K562 (cell line): Measurements from ENCODE around the gene ZNF652. TPM values are rescaled to one million over a fixed set of nuclear protein-coding genes. Genes with fewer than 3 reads are reported as not detected.

Experiments used
- BHLHE40 ChIP-seq: IDR thresholded peaks from 2 replicates; pipeline ENCODE4 v1.6.1; 2011; ENCODE audit warnings: low read length, improper control_type of control experiment
- CBX8 ChIP-seq: fragments of 200-600 bp; sonication (generic); IDR thresholded peaks from 2 replicates; pipeline ENCODE4 v1.6.1; 2012; ENCODE audit warnings: borderline replicate concordance, mixed run types, low read depth, mild to moderate bottlenecking, moderate library complexity, mixed read lengths, low read length, control low read depth, inconsistent platforms; ENCODE audit not compliant: poor library complexity, severe bottlenecking; ENCODE audit errors: extremely low read depth
- CC2D1A ChIP-seq: fragments of 450-650 bp; IDR thresholded peaks from 2 replicates; pipeline ENCODE4 v1.6.1; 2017; ENCODE audit warnings: mild to moderate bottlenecking
- CHD1 ChIP-seq: fragments of 200-600 bp; sonication (generic); IDR thresholded peaks from one replicate; pipeline ENCODE4 v1.6.1; 2012; ENCODE audit warnings: mild to moderate bottlenecking, moderate library complexity, low read length, inconsistent platforms
- CTBP1 ChIP-seq: fragments of 450-650 bp; IDR thresholded peaks from 2 replicates; pipeline ENCODE4 v1.6.1; 2016; ENCODE audit warnings: borderline replicate concordance
- CXXC5 ChIP-seq: fragments of 250-450 bp; sonication (Bioruptor Pico); IDR thresholded peaks from 2 replicates; pipeline ENCODE4 v1.8.0; 2022; ENCODE audit warnings: inconsistent platforms, mild to moderate bottlenecking, moderate library complexity
- FOXM1 ChIP-seq, 2 experiments: fragments of 450-650 bp in 1 of 2; sonication (generic) in 1 of 2; formaldehyde crosslinking in 1 of 2; IDR thresholded peaks; 2 replicates each; pipeline versions ENCODE4 v1.6.1 to v1.9.0; 2017 to 2022; ENCODE audit warnings: low read depth in 2 of 2, mild to moderate bottlenecking in 2 of 2, missing genetic modification reagents in 1 of 2, moderate library complexity in 1 of 2
- RCOR1 ChIP-seq, 2 experiments: IDR thresholded peaks; 2 replicates each; pipeline ENCODE4 v1.6.1; 2012; ENCODE audit warnings: low read depth in 2 of 2, low read length in 2 of 2, borderline replicate concordance in 1 of 2, improper control_type of control experiment in 1 of 2
- SIN3B ChIP-seq: fragments of 450-650 bp; IDR thresholded peaks from 2 replicates; pipeline ENCODE4 v1.6.1; 2017; ENCODE audit warnings: low read depth, mild to moderate bottlenecking, moderate library complexity
- SMAD3 ChIP-seq: fragments of 450-650 bp; formaldehyde crosslinking; conservative IDR thresholded peaks from 2 replicates; pipeline ENCODE4 v1.4.0; 2020; ENCODE audit warnings: mild to moderate bottlenecking
- SRSF3 ChIP-seq: fragments of 200-400 bp; formaldehyde crosslinking; IDR thresholded peaks from 2 replicates; pipeline ENCODE4 v1.6.1; 2016; ENCODE audit warnings: mild to moderate bottlenecking, low read length, moderate library complexity; ENCODE audit not compliant: insufficient read depth
- ZC3H8 ChIP-seq: fragments of 450-650 bp; IDR thresholded peaks from 2 replicates; pipeline ENCODE4 v1.6.1; 2017
- polyA plus RNA-seq, 8 experiments: library from polyadenylated mRNA; depleted of rRNA in 4 of 8; stranded (reverse) in 5 of 8; unstranded in 3 of 8; fragments of >200 nt; fragmentation: Nextera tagmentation in 2 of 8; fragmentation: Illumina TruSeq in 1 of 8; extraction: Ambion mirVana in 2 of 8; extraction: Trizol in 1 of 8; gene quantifications; 2 replicates each; pipeline versions ENCODE4 v1.2.1 to v1.2.3, GENCODE V29; 2011 to 2014; ENCODE audit warnings: inconsistent platforms in 1 of 8, missing spikeins in 1 of 8
- total RNA-seq, 7 experiments: library from RNA; depleted of rRNA in 6 of 7; stranded (reverse); fragments of >200 nt in 6 of 7; fragmentation: Illumina TruSeq in 2 of 7; extraction: Trizol in 2 of 7; gene quantifications; 2 replicates each; pipeline versions ENCODE4 v1.2.1 to v1.2.3, GENCODE V29; 2011 to 2021; ENCODE audit warnings: low replicate concordance in 1 of 7
- TF ChIP-seq, protein P1 (sequence below): fragments of 450-650 bp; formaldehyde crosslinking; IDR thresholded peaks from 2 replicates; pipeline ENCODE4 v1.4.0; 2020; ENCODE audit warnings: mild to moderate bottlenecking, moderate library complexity
- TF ChIP-seq, protein P2 (sequence below): fragments of 450-650 bp; IDR thresholded peaks from 2 replicates; pipeline ENCODE4 v1.7.0; 2016; ENCODE audit warnings: borderline replicate concordance

Gene ZNF652
- total and polyA plus RNA-seq, 9 of the 15 experiments (the other 6 are each of a cell fraction or from before 2014, with no cell fraction given) = 5.1 to 15.5 (median 7.8) TPM

DNA sequence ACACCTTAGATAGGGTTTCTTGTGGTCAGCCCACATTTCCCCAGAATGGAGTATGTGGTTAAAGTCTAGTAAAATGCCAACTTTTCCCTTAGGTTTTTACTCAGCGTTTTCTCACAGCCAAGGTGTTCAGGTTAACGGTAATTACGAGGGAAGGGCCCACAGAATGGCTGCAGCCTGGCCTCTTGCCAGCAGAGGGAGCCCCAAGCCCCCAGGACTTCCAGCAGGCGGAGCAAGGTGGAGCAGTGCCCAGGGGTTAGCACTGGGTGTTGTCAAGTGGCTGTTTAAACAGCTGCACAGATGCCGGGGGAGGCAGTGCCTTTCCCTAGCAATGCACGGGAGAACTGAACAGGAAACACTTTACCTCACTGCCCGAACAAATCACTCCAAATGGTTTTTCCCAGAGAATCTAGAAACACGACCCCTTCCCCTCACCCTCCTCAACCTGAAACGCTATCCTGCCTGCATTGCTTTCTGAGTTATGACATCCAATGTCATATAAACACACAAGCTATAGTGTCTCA is 46.0 kb upstream of the ZNF652 start (continued):
- no peak for TF ChIP-seq CXXC5
- TF ChIP-seq SMAD3 (CRISPR knock-in tag) = no peak
- TF ChIP-seq RCOR1 (IDR thresholded peaks at IDR 0.05; ENCODE audit: borderline replicate concordance in 1 of 2, low read depth in 2 of 2, low read length in 2 of 2) = 0 out of 4 replicates have a peak, but pooled peaks of 1 of the 2 experiments have one; percentile 13
- TF ChIP-seq, protein P1, sequence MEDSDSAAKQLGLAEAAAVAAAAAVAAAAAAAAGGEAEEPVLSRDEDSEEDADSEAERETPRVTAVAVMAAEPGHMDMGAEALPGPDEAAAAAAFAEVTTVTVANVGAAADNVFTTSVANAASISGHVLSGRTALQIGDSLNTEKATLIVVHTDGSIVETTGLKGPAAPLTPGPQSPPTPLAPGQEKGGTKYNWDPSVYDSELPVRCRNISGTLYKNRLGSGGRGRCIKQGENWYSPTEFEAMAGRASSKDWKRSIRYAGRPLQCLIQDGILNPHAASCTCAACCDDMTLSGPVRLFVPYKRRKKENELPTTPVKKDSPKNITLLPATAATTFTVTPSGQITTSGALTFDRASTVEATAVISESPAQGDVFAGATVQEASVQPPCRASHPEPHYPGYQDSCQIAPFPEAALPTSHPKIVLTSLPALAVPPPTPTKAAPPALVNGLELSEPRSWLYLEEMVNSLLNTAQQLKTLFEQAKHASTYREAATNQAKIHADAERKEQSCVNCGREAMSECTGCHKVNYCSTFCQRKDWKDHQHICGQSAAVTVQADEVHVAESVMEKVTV (CRISPR knock-in tag) = peak; percentile 82
- TF ChIP-seq CHD1 = no peak
- TF ChIP-seq, protein P2, sequence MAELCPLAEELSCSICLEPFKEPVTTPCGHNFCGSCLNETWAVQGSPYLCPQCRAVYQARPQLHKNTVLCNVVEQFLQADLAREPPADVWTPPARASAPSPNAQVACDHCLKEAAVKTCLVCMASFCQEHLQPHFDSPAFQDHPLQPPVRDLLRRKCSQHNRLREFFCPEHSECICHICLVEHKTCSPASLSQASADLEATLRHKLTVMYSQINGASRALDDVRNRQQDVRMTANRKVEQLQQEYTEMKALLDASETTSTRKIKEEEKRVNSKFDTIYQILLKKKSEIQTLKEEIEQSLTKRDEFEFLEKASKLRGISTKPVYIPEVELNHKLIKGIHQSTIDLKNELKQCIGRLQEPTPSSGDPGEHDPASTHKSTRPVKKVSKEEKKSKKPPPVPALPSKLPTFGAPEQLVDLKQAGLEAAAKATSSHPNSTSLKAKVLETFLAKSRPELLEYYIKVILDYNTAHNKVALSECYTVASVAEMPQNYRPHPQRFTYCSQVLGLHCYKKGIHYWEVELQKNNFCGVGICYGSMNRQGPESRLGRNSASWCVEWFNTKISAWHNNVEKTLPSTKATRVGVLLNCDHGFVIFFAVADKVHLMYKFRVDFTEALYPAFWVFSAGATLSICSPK = no peak
- TF ChIP-seq CTBP1 = peak; percentile 22; the same call in 1 of the 2 replicates
- no peak for TF ChIP-seq SRSF3
- TF ChIP-seq CC2D1A = 0 out of 2 replicates have a peak, but pooled peaks have one; percentile 34
- TF ChIP-seq CBX8 = no peak
- peak; percentile 23; the same call in 1 of the 2 replicates for TF ChIP-seq BHLHE40
- no peak for TF ChIP-seq ZC3H8
- no peak for TF ChIP-seq SIN3B
- TF ChIP-seq FOXM1 (IDR thresholded peaks at IDR 0.05; ENCODE audit: low read depth) = no peak
- TF ChIP-seq FOXM1 (CRISPR knock-in tag; IDR thresholded peaks at IDR 0.05; ENCODE audit: low read depth) = no peak
